A549 (cell line): ENCODE measurements around the gene TOB2. TPM values are rescaled to one million over a fixed set of nuclear protein-coding genes. Genes with fewer than 3 reads are reported as not detected.
"Not testable (repeated sequence)": the region's sequence is repeated elsewhere in the genome, so short reads cannot be mapped to it uniquely, and the experiment has no call there.

Source experiments
- ATAC-seq, 2 experiments: fragments of 200-7000 bp in 1 of 2; fragments of >200 bp in 1 of 2; cut with Nextera tagmentation in 1 of 2; cut with Tn5 transposase in 1 of 2; 3 replicates each; pipeline versions ENCODE4 v1.8.0 to v1.9.1; 2018 to 2020; ENCODE audit warnings: mild to moderate bottlenecking in 1 of 2, moderate library complexity in 1 of 2
- CTCF ChIA-PET: fragments of 300-600 bp; sonication (Branson Sonifier 250); formaldehyde crosslinking; extraction: SDS; loops from one replicate; lab custom pipeline; 2021; ENCODE audit warnings: antibody characterized with exemption, inconsistent platforms; lab: Yijun Ruan, JAX
- POLR2A ChIA-PET: fragments of 350-600 bp; formaldehyde crosslinking; extraction: SDS; loops from one replicate; lab custom pipeline; 2021; ENCODE audit warnings: antibody characterized with exemption, inconsistent platforms; lab: Yijun Ruan, JAX
- DNase-seq, 2 experiments: peaks; one replicate each; pipeline versions ENCODE4 v3.0.0 to v3.0.0-alpha.2; 2011 to 2016; ENCODE audit warnings: low read depth in 1 of 2, low spot score in 1 of 2
- FAIRE-seq: peaks from 2 replicates; lab custom pipeline; 2011; peaks lifted over from hg19 to GRCh38; lab: Jason Lieb, UNC
- H3K27ac ChIP-seq, 2 experiments: fragments of >200 bp; sonication (Bioruptor Twin); formaldehyde crosslinking; 3 replicates each; pipeline ENCODE4 v1.5.1; 2016 to 2017
- H3K4me1 ChIP-seq: fragments of >200 bp; sonication (Bioruptor Twin); formaldehyde crosslinking; 3 replicates; pipeline ENCODE4 v1.6.1; 2016
- H3K4me2 ChIP-seq: fragments of >200 bp; sonication (Bioruptor Twin); formaldehyde crosslinking; 3 replicates; pipeline ENCODE4 v1.6.1; 2016
- H3K4me3 ChIP-seq: fragments of >200 bp; sonication (Bioruptor Twin); formaldehyde crosslinking; 3 replicates; pipeline ENCODE4 v1.5.1; 2016
- H3K9me3 ChIP-seq: fragments of >200 bp; sonication (Bioruptor Twin); formaldehyde crosslinking; 3 replicates; pipeline ENCODE4 v1.6.1; 2016
- BCL3 ChIP-seq: fragments of >200 bp; sonication (Bioruptor Twin); formaldehyde crosslinking; IDR thresholded peaks from 3 replicates; pipeline ENCODE4 v1.6.1; 2016
- BHLHE40 ChIP-seq: IDR thresholded peaks from 2 replicates; pipeline ENCODE4 v1.6.1; 2012; ENCODE audit warnings: low read depth, low read length, inconsistent platforms
- CBX8 ChIP-seq: fragments of 200-600 bp; sonication (generic); IDR thresholded peaks from 2 replicates; pipeline ENCODE4 v1.6.1; 2016
- CEBPB ChIP-seq, 2 experiments: fragments of >200 bp in 1 of 2; sonication (Bioruptor Twin) in 1 of 2; formaldehyde crosslinking in 1 of 2; IDR thresholded peaks; 2 replicates each; pipeline ENCODE4 v1.6.1; 2012 to 2016
- EHF ChIP-seq: fragments of 250-450 bp; sonication (Bioruptor Pico); IDR thresholded peaks from 2 replicates; pipeline ENCODE4 v1.5.0; 2020; ENCODE audit warnings: mild to moderate bottlenecking
- ELK1 ChIP-seq: fragments of 150-350 bp; IDR thresholded peaks from 2 replicates; pipeline ENCODE4 v1.6.1; 2014; ENCODE audit warnings: low read depth, mild to moderate bottlenecking, low read length
- EP300 ChIP-seq, 2 experiments: fragments of >200 bp; sonication (Bioruptor Twin); formaldehyde crosslinking; IDR thresholded peaks; 2 replicates in 1 of 2; 3 replicates in 1 of 2; pipeline ENCODE4 v1.6.1; 2016 to 2017
- FOSB ChIP-seq: fragments of 250-450 bp; sonication (Bioruptor Pico); IDR thresholded peaks from 2 replicates; pipeline ENCODE4 v1.5.0; 2020; ENCODE audit warnings: mild to moderate bottlenecking, moderate library complexity
- FOSL2 ChIP-seq, 2 experiments: fragments of 450-650 bp in 1 of 2; fragments of >200 bp in 1 of 2; sonication (Bioruptor Twin) in 1 of 2; formaldehyde crosslinking; IDR thresholded peaks; 2 replicates each; pipeline versions ENCODE4 v1.5.0 to v1.6.1; 2016 to 2020; ENCODE audit warnings: mild to moderate bottlenecking in 1 of 2, moderate library complexity in 1 of 2
- GATA3 ChIP-seq: IDR thresholded peaks from 2 replicates; pipeline ENCODE4 v1.6.1; 2012; ENCODE audit warnings: borderline replicate concordance
- HMGXB4 ChIP-seq: fragments of 250-450 bp; sonication (Bioruptor Pico); IDR thresholded peaks from 2 replicates; pipeline ENCODE4 v1.5.0; 2021; ENCODE audit warnings: mild to moderate bottlenecking, moderate library complexity, borderline replicate concordance
- HOXA7 ChIP-seq: fragments of 250-450 bp; sonication (Bioruptor Pico); IDR thresholded peaks from 2 replicates; pipeline ENCODE4 v1.5.0; 2020; ENCODE audit warnings: mild to moderate bottlenecking, moderate library complexity
- HOXB5 ChIP-seq: fragments of 250-450 bp; sonication (Bioruptor Pico); IDR thresholded peaks from 2 replicates; pipeline ENCODE4 v1.5.0; 2020; ENCODE audit warnings: mild to moderate bottlenecking, moderate library complexity
- JUNB ChIP-seq: fragments of >200 bp; sonication (Bioruptor Twin); formaldehyde crosslinking; IDR thresholded peaks from 2 replicates; pipeline ENCODE4 v1.6.1; 2016
- NFE2L2 ChIP-seq: fragments of 150-350 bp; conservative IDR thresholded peaks from 2 replicates; pipeline ENCODE4 v1.6.1; 2014; ENCODE audit warnings: low read length
- PHF8 ChIP-seq: fragments of 200-600 bp; sonication (generic); IDR thresholded peaks from 2 replicates; pipeline ENCODE4 v1.6.1; 2016; ENCODE audit warnings: low read depth, mild to moderate bottlenecking, antibody characterized with exemption, moderate library complexity, borderline replicate concordance
- RAD21 ChIP-seq, 2 experiments: fragments of >200 bp in 1 of 2; sonication (Bioruptor Twin) in 1 of 2; formaldehyde crosslinking in 1 of 2; IDR thresholded peaks in 1 of 2; conservative IDR thresholded peaks in 1 of 2; 2 replicates in 1 of 2; 3 replicates in 1 of 2; pipeline ENCODE4 v1.6.1; 2012 to 2018; ENCODE audit warnings: inconsistent platforms in 1 of 2
- RARB ChIP-seq: fragments of 250-450 bp; sonication (Bioruptor Pico); IDR thresholded peaks from 2 replicates; pipeline ENCODE4 v1.8.0; 2021; ENCODE audit warnings: mild to moderate bottlenecking, moderate library complexity
- RCOR1 ChIP-seq: fragments of 150-350 bp; IDR thresholded peaks from 2 replicates; pipeline ENCODE4 v1.6.1; 2014; ENCODE audit warnings: antibody characterized with exemption, low read length, low read depth
- SMC3 ChIP-seq: fragments of >200 bp; sonication (Bioruptor Twin); formaldehyde crosslinking; IDR thresholded peaks from 3 replicates; pipeline ENCODE4 v1.6.1; 2018; ENCODE audit warnings: inconsistent platforms
- TFCP2L1 ChIP-seq: fragments of 250-450 bp; sonication (Bioruptor Pico); IDR thresholded peaks from 2 replicates; pipeline ENCODE4 v1.5.0; 2021; ENCODE audit warnings: mild to moderate bottlenecking
- TP53 ChIP-seq: fragments of 250-450 bp; sonication (Bioruptor Pico); IDR thresholded peaks from 2 replicates; pipeline ENCODE4 v1.5.0; 2021; ENCODE audit warnings: mild to moderate bottlenecking, moderate library complexity
- USF2 ChIP-seq: fragments of 450-650 bp; IDR thresholded peaks from 2 replicates; pipeline ENCODE4 v1.6.1; 2014; ENCODE audit warnings: antibody characterized with exemption
- ZC3H11A ChIP-seq: fragments of 450-650 bp; IDR thresholded peaks from 2 replicates; pipeline ENCODE4 v1.6.1; 2014; ENCODE audit warnings: antibody characterized with exemption, mild to moderate bottlenecking
- WGBS: methylation state at CpG from one replicate; pipeline ENCODE4 v1.1.6; 2017; ENCODE audit errors: missing lambda C conversion rate; 5-methylcytosine and 5-hydroxymethylcytosine counted together
- polyA plus RNA-seq, 4 experiments: library from polyadenylated mRNA; depleted of rRNA in 3 of 4; stranded (reverse); fragments of >200 nt; fragmentation: RNase III in 1 of 4; extraction: RNeasy Plus Mini Kit Qiagen cat#74134 plus additional on column Dnase treatment in 1 of 4; gene quantifications; 2 replicates in 3 of 4; 3 replicates in 1 of 4; pipeline ENCODE4 v1.2.3, GENCODE V29; 2011 to 2017

The TOB2 gene
- polyA plus RNA-seq, 2 of the 4 experiments (the other 2 are of a cell fraction), result 11.4 to 14.7 TPM

DNA sequence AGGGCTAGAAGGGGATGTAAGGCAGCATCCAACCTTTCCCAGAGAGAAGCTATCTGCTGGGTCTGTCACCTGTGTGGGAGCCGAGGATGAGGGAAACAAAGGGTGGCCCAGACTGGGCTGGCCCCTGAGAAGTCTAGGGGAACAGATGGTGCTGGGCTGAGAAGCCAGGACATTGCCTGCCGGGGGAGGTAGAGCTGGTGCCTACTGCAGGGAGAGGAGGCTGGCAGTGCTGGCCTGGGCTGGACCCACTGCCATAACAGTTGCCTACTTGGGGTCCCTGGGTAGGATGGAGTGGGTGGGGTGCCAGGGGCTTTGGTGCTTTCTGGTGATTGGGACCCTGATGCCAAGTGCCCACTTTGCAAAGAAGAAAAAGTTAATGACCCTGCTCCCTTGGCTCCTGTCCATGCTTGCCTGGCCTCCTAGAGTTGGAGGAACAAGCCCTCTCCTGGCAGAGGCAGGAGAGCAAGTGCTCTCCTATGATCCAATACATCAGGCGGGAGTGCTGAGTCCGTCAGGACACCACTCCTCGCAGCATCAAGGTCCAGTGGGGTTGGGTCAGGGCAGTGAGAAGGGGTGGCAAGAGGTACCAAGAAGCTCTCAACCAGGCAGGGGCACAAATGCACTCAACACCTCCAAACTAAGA lies 12.1 kb downstream of the TOB2 start:
- H3K4me2 ChIP-seq, ATAC-seq, H3K4me3 ChIP-seq, POLR2A ChIA-PET, FAIRE-seq, H3K27ac ChIP-seq, H3K9me3 ChIP-seq, H3K4me1 ChIP-seq, DNase-seq: not testable (repeated sequence)
- 95% methylated on average over 2 of the region's 5 CpGs for WGBS
- CTCF ChIA-PET, result interaction anchor here (1.1 to 1.3 kb wide), 2 partner anchors 31 to 236 kb away, joined by 3 read pairs; no protein-coding TSS in a partner anchor

DNA sequence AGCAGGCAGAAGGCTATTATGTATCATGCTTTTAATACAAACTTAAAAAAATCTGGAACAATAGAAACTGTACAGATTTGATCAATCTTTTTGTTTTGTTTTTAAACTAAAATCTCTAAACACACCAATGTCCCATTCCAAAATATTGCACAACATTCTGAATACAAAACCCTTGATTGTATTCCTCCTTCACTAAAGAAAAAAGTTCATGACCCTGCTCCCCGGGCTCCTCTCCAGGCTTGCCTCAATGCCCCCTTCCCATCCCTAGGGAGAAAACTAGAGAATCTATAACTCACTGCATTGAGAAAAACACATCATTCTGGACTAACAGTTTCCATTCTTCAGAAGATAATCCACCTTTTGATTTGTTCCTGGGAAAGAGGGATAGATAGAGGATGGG lies 13.1 kb downstream of the TOB2 start:
- H3K4me2 ChIP-seq, H3K4me1 ChIP-seq, CTCF ChIA-PET, H3K4me3 ChIP-seq, POLR2A ChIA-PET, H3K27ac ChIP-seq, FAIRE-seq, H3K9me3 ChIP-seq, DNase-seq, ATAC-seq: not testable (repeated sequence)
- WGBS, result 90% methylated on average over 1 of the region's 1 CpG

- FAIRE-seq (no peak), DNase-seq (no peak), ATAC-seq (no peak)
- Histone ChIP-seq H3K4me3 (no peak overlapping the region), H3K4me2 (no peak overlapping the region), H3K9me3 (no peaks in the 10 kb centered on the region), H3K4me1 (no peaks in the 10 kb centered on the region), H3K27ac (no peak overlapping the region)
- CTCF ChIA-PET, result no interaction called here
- POLR2A ChIA-PET, result no interaction called here
- TF ChIP-seq HMGXB4 (CRISPR knock-in tag) (no peak), HOXB5 (CRISPR knock-in tag) (no peak), PHF8 (no peak), NFE2L2 (no peak), TP53 (CRISPR knock-in tag) (no peak), SMC3 (no peak), CEBPB (IDR thresholded peaks at IDR 0.05) (no peak), ELK1 (no peak), RCOR1 (no peak), FOSL2 (IDR thresholded peaks at IDR 0.05) (no peak), FOSL2 (CRISPR knock-in tag; IDR thresholded peaks at IDR 0.05) (no peak), EP300 (IDR thresholded peaks at IDR 0.05) (no peak), ZC3H11A (no peak), BCL3 (no peak), CBX8 (no peak)
- WGBS, result 94% methylated on average over 6 of the region's 6 CpGs
Observed at GRCh38 chr22:41431656-41432055, 14.9 kb downstream of the TOB2 start.

DNA sequence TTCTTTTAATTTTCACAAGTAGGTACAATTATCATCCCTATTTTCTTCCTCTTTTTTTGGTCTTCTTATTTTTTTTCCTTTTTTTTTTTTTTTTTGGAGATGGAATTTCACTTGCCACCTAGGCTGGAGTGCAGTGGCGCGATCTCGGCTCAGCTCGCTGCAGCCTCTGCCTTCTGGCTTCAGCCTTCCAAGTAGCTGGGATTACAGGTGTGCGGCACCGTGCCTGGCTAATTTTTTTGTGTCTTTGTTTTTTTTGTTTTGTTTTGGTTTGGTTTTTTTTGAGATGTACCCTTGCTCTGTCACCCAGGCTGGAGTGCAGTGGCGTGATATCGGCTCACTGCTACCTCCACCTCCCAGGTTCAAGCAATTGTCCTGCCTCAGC lies 16.7 kb downstream of the TOB2 start:
- ChIA-PET CTCF (no interaction called here), POLR2A (no interaction called here)
- Histone ChIP-seq H3K9me3 (no peaks in the 10 kb centered on the region), H3K4me1 (no peaks in the 10 kb centered on the region), H3K4me2 (no peak overlapping the region), H3K4me3 (no peak overlapping the region), H3K27ac (no peak overlapping the region)
- no peak for FAIRE-seq
- 98% methylated on average over 8 of the region's 8 CpGs for WGBS
- TF ChIP-seq BHLHE40, result no peak
- TF ChIP-seq RAD21 (conservative IDR thresholded peaks at IDR 0.05 in 1 of 2, IDR thresholded peaks at IDR 0.05 in 1 of 2), result no peak
- no peak for TF ChIP-seq RARB (CRISPR knock-in tag)
- no peak for TF ChIP-seq EHF (CRISPR knock-in tag)
- no peak for TF ChIP-seq FOSL2 (IDR thresholded peaks at IDR 0.05)
- TF ChIP-seq FOSL2 (CRISPR knock-in tag; IDR thresholded peaks at IDR 0.05), result no peak
- TF ChIP-seq ZC3H11A, result no peak
- no peak for TF ChIP-seq USF2
- no peak for TF ChIP-seq JUNB
- TF ChIP-seq HMGXB4 (CRISPR knock-in tag), result no peak
- no peak for TF ChIP-seq GATA3
- no peak for TF ChIP-seq FOSB
- no peak for TF ChIP-seq TFCP2L1 (CRISPR knock-in tag)
- no peak for TF ChIP-seq HOXA7
- TF ChIP-seq HOXB5 (CRISPR knock-in tag), result no peak
- TF ChIP-seq TP53 (CRISPR knock-in tag), result no peak
- ATAC-seq, result no peak
- DNase-seq, result no peak
